Endothelial cell of umbilical vein (primary cell): ENCODE results near the gene SOX10. TPM values are rescaled to one million over a fixed set of nuclear protein-coding genes. Genes with fewer than 3 reads are reported as not detected.

Experiments
- BruUV-seq: library from RNA; stranded (reverse); fragments of 400-500 nt; replicated peaks from 2 replicates; lab custom pipeline; 2021; lab: Mats Ljungman, UMichigan
- CTCF ChIA-PET: fragments of 300-600, 350-600 bp; sonication (Branson Sonifier 250); formaldehyde crosslinking; loops from one replicate; lab custom pipeline; 2021; ENCODE audit warnings: antibody characterized with exemption, inconsistent platforms; lab: Charles Lee
- POLR2A ChIA-PET: fragments of 300-600, 350-600 bp; sonication (Branson Sonifier 250); formaldehyde crosslinking; loops from one replicate; lab custom pipeline; 2021; ENCODE audit warnings: antibody characterized with exemption, inconsistent platforms; lab: Charles Lee
- DNase-seq: peaks from one replicate; pipeline ENCODE4 v3.0.0-alpha.2; 2011; ENCODE audit warnings: low read depth, low spot score
- FAIRE-seq: peaks from 2 replicates; lab custom pipeline; 2011; peaks lifted over from hg19 to GRCh38; lab: Jason Lieb, UNC
- H2AFZ ChIP-seq: 2 replicates; pipeline ENCODE4 v1.6.0; 2012; ENCODE audit warnings: low read depth, low read length, control low read depth, inconsistent platforms
- H3K27ac ChIP-seq: 2 replicates; pipeline ENCODE4 v1.5.1; 2011; ENCODE audit warnings: low read depth, mild to moderate bottlenecking, control low read depth, low read length, moderate library complexity; ENCODE audit not compliant: insufficient read depth
- H3K27me3 ChIP-seq, 2 experiments: 2 replicates each; pipeline versions ENCODE4 v1.6.0 to v1.6.1; 2011; ENCODE audit warnings: low read length in 2 of 2, mixed read lengths in 1 of 2; ENCODE audit not compliant: control insufficient read depth in 2 of 2, insufficient read depth in 2 of 2
- H3K36me3 ChIP-seq, 2 experiments: 2 replicates in 1 of 2; 3 replicates in 1 of 2; pipeline ENCODE4 v1.5.1; 2011; ENCODE audit warnings: low read length in 2 of 2, mild to moderate bottlenecking in 1 of 2, moderate library complexity in 1 of 2; ENCODE audit not compliant: control insufficient read depth in 2 of 2, insufficient read depth in 2 of 2; ENCODE audit errors: extremely low read depth in 1 of 2
- H3K4me1 ChIP-seq: 3 replicates; pipeline ENCODE4 v1.5.1; 2011; ENCODE audit warnings: mild to moderate bottlenecking, low read length; ENCODE audit not compliant: control insufficient read depth, insufficient read depth; ENCODE audit errors: extremely low read depth
- H3K4me2 ChIP-seq: 2 replicates; pipeline ENCODE4 v1.6.1; 2011; ENCODE audit warnings: low read length, control low read depth, mixed read lengths; ENCODE audit not compliant: insufficient read depth
- H3K4me3 ChIP-seq, 3 experiments: fragments of 200-600 bp in 1 of 3; sonication (generic), shearing (Covaris generic) in 1 of 3; replicated peaks in 1 of 3; 2 replicates each; pipeline ENCODE4 v1.5.1; 2011 to 2016; ENCODE audit warnings: control low read depth in 3 of 3, low read length in 3 of 3, mild to moderate bottlenecking in 2 of 3, inconsistent platforms in 1 of 3, low read depth in 1 of 3, moderate library complexity in 1 of 3; ENCODE audit not compliant: insufficient read depth in 1 of 3
- H3K79me2 ChIP-seq: 2 replicates; pipeline ENCODE4 v1.6.0; 2012; ENCODE audit warnings: low read length, inconsistent platforms; ENCODE audit not compliant: control insufficient read depth, insufficient read depth
- H3K9ac ChIP-seq: replicated peaks from 2 replicates; pipeline ENCODE3; 2011; ENCODE audit warnings: low read length, control low read depth; ENCODE audit not compliant: insufficient read depth; ENCODE audit errors: extremely low read depth
- H3K9me1 ChIP-seq: replicated peaks from 3 replicates; pipeline ENCODE4 v1.6.0; 2011; ENCODE audit warnings: mild to moderate bottlenecking, low read length; ENCODE audit not compliant: control insufficient read depth, insufficient read depth; ENCODE audit errors: extremely low read depth
- H3K9me3 ChIP-seq: replicated peaks from 2 replicates; pipeline ENCODE4 v1.5.1; 2012; ENCODE audit warnings: low read length, inconsistent platforms; ENCODE audit not compliant: control insufficient read depth, insufficient read depth
- H4K20me1 ChIP-seq: replicated peaks from 2 replicates; pipeline ENCODE3; 2011; ENCODE audit warnings: mild to moderate bottlenecking, low read length; ENCODE audit not compliant: control insufficient read depth, insufficient read depth; ENCODE audit errors: extremely low read depth
- EZH2 ChIP-seq: IDR thresholded peaks from 2 replicates; pipeline ENCODE4 v1.6.1; 2012; ENCODE audit warnings: borderline replicate concordance, low read depth, mild to moderate bottlenecking, moderate library complexity, low read length, inconsistent platforms; ENCODE audit not compliant: severe bottlenecking
- JUN ChIP-seq: IDR thresholded peaks from 2 replicates; pipeline ENCODE4 v1.6.1; 2011; ENCODE audit warnings: borderline replicate concordance, low read depth; ENCODE audit not compliant: insufficient read length, insufficient read depth
- MYC ChIP-seq: IDR thresholded peaks from one replicate; pipeline ENCODE4 v1.6.1; 2011; ENCODE audit warnings: mild to moderate bottlenecking, low read depth, low read length
- POLR2A ChIP-seq: IDR thresholded peaks from 2 replicates; pipeline ENCODE4 v1.6.1; 2012; ENCODE audit warnings: low read depth, mild to moderate bottlenecking, control low read depth, low read length
- POLR2AphosphoS5 ChIP-seq: IDR thresholded peaks from 2 replicates; pipeline ENCODE4 v1.6.1; 2012; ENCODE audit warnings: low read depth, mild to moderate bottlenecking, control low read depth, low read length, moderate library complexity; ENCODE audit not compliant: insufficient read depth
- dilution Hi-C: fragments of 300-500 bp; cut with MboI; formaldehyde crosslinking; loops from one replicate; pipeline ENCODE4 v1.15.0; 2019; ENCODE audit warnings: low sequenced_read_pairs; ENCODE audit not compliant: extremely low pct_ligation_motif_present
- intact Hi-C: fragments of 100-400 bp; cut with micrococcal nuclease; formaldehyde crosslinking; loops from one replicate; pipeline ENCODE4 v1.10.0; 2022
- polyA plus RNA-seq, 4 experiments: library from polyadenylated mRNA; depleted of rRNA in 3 of 4; stranded (reverse) in 3 of 4; unstranded in 1 of 4; fragments of >200 nt; gene quantifications; 2 replicates each; pipeline versions ENCODE4 v1.2.1 to v1.2.3, GENCODE V29; 2011 to 2012; ENCODE audit warnings: missing spikeins in 1 of 4
- total RNA-seq: library from RNA; stranded (reverse); gene quantifications from 2 replicates; pipeline ENCODE4 v1.2.3, GENCODE V29; 2021
- TF ChIP-seq, protein P1 (sequence below): IDR thresholded peaks from 2 replicates; pipeline ENCODE4 v1.6.1; 2011; ENCODE audit not compliant: insufficient read depth, insufficient read length
- TF ChIP-seq, protein P2 (sequence below), 2 donors: IDR thresholded peaks; 1 replicate in 1 of 2; 2 replicates in 1 of 2; pipeline ENCODE4 v1.5.1; 2011; ENCODE audit warnings: low read length in 2 of 2, mild to moderate bottlenecking in 2 of 2, moderate library complexity in 2 of 2, control low read depth in 1 of 2, inconsistent platforms in 1 of 2, low read depth in 1 of 2; ENCODE audit not compliant: insufficient read depth in 1 of 2; ENCODE audit errors: extremely low read depth in 1 of 2

The SOX10 gene
- total and polyA plus RNA-seq, 2 donors (not counting 3 experiments of a cell fraction or from before 2014, with no cell fraction given) = not detected

DNA sequence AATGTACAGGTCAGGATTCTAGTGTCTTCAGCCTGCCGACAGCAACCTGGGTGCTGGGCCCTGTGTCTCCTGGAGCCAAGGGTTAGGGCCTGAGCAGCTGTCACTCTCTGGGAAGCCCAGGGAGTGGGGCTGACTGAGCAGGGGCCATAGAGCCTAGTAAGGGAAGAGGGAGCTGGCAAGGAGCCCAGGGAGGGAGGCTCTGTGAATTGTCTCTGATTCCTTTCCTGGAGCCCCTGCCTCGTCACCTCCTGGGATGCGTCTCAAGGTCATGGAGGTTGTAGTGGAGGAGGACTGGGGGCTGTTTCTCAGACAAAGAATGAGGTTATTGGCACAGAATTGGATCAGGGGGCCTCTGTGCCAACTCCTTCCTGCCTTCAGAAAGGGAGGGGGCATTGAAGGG lies 11.8 kb downstream of the SOX10 start:
- Histone ChIP-seq H3K9me1 (no peaks in the 10 kb centered on the region), H3K27me3 (no peaks in the 10 kb centered on the region), H3K9ac (no peak overlapping the region), H3K4me3 (no peak overlapping the region), H3K27ac (no peak overlapping the region), H2AFZ (no peak overlapping the region), H4K20me1 (no peaks in the 10 kb centered on the region), H3K79me2 (no peaks in the 10 kb centered on the region), H3K4me2 (no peak overlapping the region), H3K4me1 (no peaks in the 10 kb centered on the region), H3K36me3 (peaks cover 0 to 9% of the 10 kb centered on the region in 2 experiments), H3K9me3 (no peaks in the 10 kb centered on the region)
- intact Hi-C loops (no loop called here), dilution Hi-C loops (no loop called here)
- CTCF ChIA-PET = interaction anchor here (0.8 to 1.8 kb wide), 3 partner anchors 9 to 155 kb away, joined by 3 to 4 read pairs (median 3); no protein-coding TSS in a partner anchor
- TF ChIP-seq JUN (no peak), POLR2AphosphoS5 (no peak), EZH2 (no peak), POLR2A (no peak), MYC (no peak)
- TF ChIP-seq, protein P1, sequence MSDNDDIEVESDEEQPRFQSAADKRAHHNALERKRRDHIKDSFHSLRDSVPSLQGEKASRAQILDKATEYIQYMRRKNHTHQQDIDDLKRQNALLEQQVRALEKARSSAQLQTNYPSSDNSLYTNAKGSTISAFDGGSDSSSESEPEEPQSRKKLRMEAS = no peak
- TF ChIP-seq, protein P2, sequence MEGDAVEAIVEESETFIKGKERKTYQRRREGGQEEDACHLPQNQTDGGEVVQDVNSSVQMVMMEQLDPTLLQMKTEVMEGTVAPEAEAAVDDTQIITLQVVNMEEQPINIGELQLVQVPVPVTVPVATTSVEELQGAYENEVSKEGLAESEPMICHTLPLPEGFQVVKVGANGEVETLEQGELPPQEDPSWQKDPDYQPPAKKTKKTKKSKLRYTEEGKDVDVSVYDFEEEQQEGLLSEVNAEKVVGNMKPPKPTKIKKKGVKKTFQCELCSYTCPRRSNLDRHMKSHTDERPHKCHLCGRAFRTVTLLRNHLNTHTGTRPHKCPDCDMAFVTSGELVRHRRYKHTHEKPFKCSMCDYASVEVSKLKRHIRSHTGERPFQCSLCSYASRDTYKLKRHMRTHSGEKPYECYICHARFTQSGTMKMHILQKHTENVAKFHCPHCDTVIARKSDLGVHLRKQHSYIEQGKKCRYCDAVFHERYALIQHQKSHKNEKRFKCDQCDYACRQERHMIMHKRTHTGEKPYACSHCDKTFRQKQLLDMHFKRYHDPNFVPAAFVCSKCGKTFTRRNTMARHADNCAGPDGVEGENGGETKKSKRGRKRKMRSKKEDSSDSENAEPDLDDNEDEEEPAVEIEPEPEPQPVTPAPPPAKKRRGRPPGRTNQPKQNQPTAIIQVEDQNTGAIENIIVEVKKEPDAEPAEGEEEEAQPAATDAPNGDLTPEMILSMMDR (IDR thresholded peaks at IDR 0.05; ENCODE audit: extremely low read depth in 1 of 2, insufficient read depth in 1 of 2, low read depth in 1 of 2, low read length in 2 of 2) = no peak
- POLR2A ChIA-PET = no interaction called here
- DNase-seq (no peak), FAIRE-seq (no peak)
- BruUV-seq = no TSS peak
